NAMALWA (cell line): ENCODE data around the gene UGT2B15.
"Not testable (repeated sequence)": the region's sequence is repeated elsewhere in the genome, so short reads cannot be mapped to it uniquely, and the experiment has no call there.

Experiments used
- DNase-seq: peaks from one replicate; pipeline ENCODE4 v3.0.0-alpha.2; 2015; ENCODE audit warnings: low spot score

UGT2B15 gene

GRCh38 chr4:68655764-68656444, 14.5 kb downstream of the UGT2B15 start:
- no peak for DNase-seq

- DNase-seq = no peak
Observed at GRCh38 chr4:68654946-68655721, 15.3 kb downstream of the UGT2B15 start.

- no peak for DNase-seq
Observed at GRCh38 chr4:68651932-68652331, 18.5 kb downstream of the UGT2B15 start.

GRCh38 chr4:68630371-68630770, 40.1 kb downstream of the UGT2B15 start:
- no peak for DNase-seq

- not testable (repeated sequence) for DNase-seq
Observed at GRCh38 chr4:68622731-68623130, 47.7 kb downstream of the UGT2B15 start.

- DNase-seq = no peak
Observed at GRCh38 chr4:68617003-68617698, 53.3 kb downstream of the UGT2B15 start.

GRCh38 chr4:68615699-68616422, 54.6 kb downstream of the UGT2B15 start:
- no peak for DNase-seq

- DNase-seq = no peak
Observed at GRCh38 chr4:68613752-68614151, 56.7 kb downstream of the UGT2B15 start.

- no peak for DNase-seq
Observed at GRCh38 chr4:68606240-68606639, 64.2 kb downstream of the UGT2B15 start.

- DNase-seq = no peak
Observed at GRCh38 chr4:68599150-68599549, 71.3 kb downstream of the UGT2B15 start.

GRCh38 chr4:68597482-68597881, 73.0 kb downstream of the UGT2B15 start:
- no peak for DNase-seq
